ENCODE results near the gene GAS5. TPM values are rescaled to one million over a fixed set of nuclear protein-coding genes. Genes with fewer than 3 reads are reported as not detected.
A peak's percentile ranks its signal among the peaks of the same experiment; 100 is the strongest.

The GAS5 gene
- total and polyA plus RNA-seq, 9 of the 15 experiments (the other 6 are each of a cell fraction or from before 2014, with no cell fraction given): 565 to 1,860 (median 1,006) TPM

DNA sequence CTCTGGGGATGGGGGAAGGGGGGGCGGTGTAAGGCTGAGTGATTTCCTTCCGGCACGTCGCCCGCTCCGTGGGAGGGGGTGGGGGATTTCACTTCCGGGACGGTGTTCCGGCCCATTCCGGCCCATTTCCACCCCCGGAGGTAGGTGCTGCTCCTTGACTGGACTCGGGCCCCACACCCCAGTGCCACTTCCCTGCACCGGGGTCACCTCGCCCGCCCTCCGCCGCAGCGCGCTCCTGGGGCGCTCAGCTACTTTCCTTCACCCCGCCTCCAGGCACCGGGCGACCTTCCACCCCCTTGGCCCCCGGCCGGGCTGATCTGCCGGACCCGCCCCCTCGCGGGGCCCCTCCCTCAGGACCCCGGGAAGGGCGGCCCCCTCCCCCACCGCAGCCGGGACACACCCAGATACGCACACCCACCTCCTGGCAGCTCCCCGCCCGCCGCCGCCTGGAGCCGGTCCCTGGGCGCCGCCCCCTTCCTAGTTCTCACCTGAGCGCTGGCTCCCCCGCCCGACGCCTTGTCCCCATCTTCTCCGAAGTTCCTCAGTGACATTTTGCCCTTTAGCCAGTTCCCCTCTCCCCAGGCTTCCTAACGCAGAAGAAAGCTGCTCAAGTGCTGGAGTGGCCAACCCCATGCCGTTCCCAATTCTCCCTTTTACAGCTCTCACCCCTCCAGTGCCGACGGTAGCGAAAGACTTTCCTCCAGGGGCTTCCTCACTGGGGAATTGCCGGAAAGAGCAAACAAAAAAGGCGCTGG lies 654 bp upstream of the GAS5 start, which contains the start of gene ZBTB37 (continued):
- TF ChIP-seq PHF20 (IDR thresholded peaks at IDR 0.05; ENCODE audit: partially characterized antibody) (peak; percentile 79), ZNF584 (CRISPR knock-in tag; IDR thresholded peaks at IDR 0.05; ENCODE audit: low read depth) (no peak; the same call in 1 of the 2 replicates), ZNF77 (CRISPR knock-in tag; IDR thresholded peaks at IDR 0.05) (no peak), ZSCAN29 (IDR thresholded peaks at IDR 0.05) (peak; percentile 75; the same call in 1 of the 2 replicates), KAT8 (IDR thresholded peaks at IDR 0.05; ENCODE audit: low read depth) (no peak), PYGO2 (tag; IDR thresholded peaks at IDR 0.05) (no peak), RAD51 (IDR thresholded peaks at IDR 0.05; ENCODE audit: borderline replicate concordance, low read depth) (no peak), CREM (IDR thresholded peaks at IDR 0.05; ENCODE audit: low read depth) (peak; percentile 38; the same call in 1 of the 2 replicates), NR4A1 (CRISPR knock-in tag; IDR thresholded peaks at IDR 0.05) (no peak), NR4A1 (tag; IDR thresholded peaks at IDR 0.05) (no peak), RBM39 (optimal IDR thresholded peaks at IDR 0.05; ENCODE audit: low read depth, low read length) (no peak), ZNF263 (CRISPR knock-in tag; IDR thresholded peaks at IDR 0.05; ENCODE audit: borderline replicate concordance) (peak; percentile 6), NR2C1 (IDR thresholded peaks at IDR 0.05) (peak; percentile 99), NR2C1 (tag; IDR thresholded peaks at IDR 0.05) (peak; percentile 99), TRIM28 (IDR thresholded peaks at IDR 0.05) (no peak), BDP1 (IDR thresholded peaks at IDR 0.05; ENCODE audit: insufficient read depth, insufficient read length) (no peak), PHB (CRISPR knock-in tag; IDR thresholded peaks at IDR 0.05) (no peak), ZNF184 (CRISPR knock-in tag; IDR thresholded peaks at IDR 0.05) (no peak), ZNF24 (IDR thresholded peaks at IDR 0.05) (no peak), SMARCE1 (IDR thresholded peaks at IDR 0.05) (peak; percentile 38)
- TF ChIP-seq, protein P1, sequence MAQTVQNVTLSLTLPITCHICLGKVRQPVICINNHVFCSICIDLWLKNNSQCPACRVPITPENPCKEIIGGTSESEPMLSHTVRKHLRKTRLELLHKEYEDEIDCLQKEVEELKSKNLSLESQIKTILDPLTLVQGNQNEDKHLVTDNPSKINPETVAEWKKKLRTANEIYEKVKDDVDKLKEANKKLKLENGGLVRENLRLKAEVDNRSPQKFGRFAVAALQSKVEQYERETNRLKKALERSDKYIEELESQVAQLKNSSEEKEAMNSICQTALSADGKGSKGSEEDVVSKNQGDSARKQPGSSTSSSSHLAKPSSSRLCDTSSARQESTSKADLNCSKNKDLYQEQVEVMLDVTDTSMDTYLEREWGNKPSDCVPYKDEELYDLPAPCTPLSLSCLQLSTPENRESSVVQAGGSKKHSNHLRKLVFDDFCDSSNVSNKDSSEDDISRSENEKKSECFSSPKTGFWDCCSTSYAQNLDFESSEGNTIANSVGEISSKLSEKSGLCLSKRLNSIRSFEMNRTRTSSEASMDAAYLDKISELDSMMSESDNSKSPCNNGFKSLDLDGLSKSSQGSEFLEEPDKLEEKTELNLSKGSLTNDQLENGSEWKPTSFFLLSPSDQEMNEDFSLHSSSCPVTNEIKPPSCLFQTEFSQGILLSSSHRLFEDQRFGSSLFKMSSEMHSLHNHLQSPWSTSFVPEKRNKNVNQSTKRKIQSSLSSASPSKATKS (CRISPR knock-in tag; IDR thresholded peaks at IDR 0.05): no peak
- TF ChIP-seq, protein P2, sequence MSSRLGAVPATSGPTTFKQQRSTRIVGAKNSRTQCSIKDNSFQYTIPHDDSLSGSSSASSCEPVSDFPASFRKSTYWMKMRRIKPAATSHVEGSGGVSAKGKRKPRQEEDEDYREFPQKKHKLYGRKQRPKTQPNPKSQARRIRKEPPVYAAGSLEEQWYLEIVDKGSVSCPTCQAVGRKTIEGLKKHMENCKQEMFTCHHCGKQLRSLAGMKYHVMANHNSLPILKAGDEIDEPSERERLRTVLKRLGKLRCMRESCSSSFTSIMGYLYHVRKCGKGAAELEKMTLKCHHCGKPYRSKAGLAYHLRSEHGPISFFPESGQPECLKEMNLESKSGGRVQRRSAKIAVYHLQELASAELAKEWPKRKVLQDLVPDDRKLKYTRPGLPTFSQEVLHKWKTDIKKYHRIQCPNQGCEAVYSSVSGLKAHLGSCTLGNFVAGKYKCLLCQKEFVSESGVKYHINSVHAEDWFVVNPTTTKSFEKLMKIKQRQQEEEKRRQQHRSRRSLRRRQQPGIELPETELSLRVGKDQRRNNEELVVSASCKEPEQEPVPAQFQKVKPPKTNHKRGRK (tag; IDR thresholded peaks at IDR 0.05): no peak
- TF ChIP-seq, protein P3, sequence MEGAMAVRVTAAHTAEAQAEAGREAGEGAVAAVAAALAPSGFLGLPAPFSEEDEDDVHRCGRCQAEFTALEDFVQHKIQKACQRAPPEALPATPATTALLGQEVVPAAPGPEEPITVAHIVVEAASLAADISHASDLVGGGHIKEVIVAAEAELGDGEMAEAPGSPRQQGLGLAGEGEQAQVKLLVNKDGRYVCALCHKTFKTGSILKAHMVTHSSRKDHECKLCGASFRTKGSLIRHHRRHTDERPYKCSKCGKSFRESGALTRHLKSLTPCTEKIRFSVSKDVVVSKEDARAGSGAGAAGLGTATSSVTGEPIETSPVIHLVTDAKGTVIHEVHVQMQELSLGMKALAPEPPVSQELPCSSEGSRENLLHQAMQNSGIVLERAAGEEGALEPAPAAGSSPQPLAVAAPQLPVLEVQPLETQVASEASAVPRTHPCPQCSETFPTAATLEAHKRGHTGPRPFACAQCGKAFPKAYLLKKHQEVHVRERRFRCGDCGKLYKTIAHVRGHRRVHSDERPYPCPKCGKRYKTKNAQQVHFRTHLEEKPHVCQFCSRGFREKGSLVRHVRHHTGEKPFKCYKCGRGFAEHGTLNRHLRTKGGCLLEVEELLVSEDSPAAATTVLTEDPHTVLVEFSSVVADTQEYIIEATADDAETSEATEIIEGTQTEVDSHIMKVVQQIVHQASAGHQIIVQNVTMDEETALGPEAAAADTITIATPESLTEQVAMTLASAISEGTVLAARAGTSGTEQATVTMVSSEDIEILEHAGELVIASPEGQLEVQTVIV (CRISPR knock-in tag; IDR thresholded peaks at IDR 0.05; ENCODE audit: borderline replicate concordance): no peak
- TF ChIP-seq, protein P4, sequence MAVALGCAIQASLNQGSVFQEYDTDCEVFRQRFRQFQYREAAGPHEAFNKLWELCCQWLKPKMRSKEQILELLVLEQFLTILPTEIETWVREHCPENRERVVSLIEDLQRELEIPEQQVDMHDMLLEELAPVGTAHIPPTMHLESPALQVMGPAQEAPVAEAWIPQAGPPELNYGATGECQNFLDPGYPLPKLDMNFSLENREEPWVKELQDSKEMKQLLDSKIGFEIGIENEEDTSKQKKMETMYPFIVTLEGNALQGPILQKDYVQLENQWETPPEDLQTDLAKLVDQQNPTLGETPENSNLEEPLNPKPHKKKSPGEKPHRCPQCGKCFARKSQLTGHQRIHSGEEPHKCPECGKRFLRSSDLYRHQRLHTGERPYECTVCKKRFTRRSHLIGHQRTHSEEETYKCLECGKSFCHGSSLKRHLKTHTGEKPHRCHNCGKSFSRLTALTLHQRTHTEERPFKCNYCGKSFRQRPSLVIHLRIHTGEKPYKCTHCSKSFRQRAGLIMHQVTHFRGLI (CRISPR knock-in tag; IDR thresholded peaks at IDR 0.05): no peak
